IMR-90 (cell line): ENCODE measurements around the gene TMEM248. TPM values are rescaled to one million over a fixed set of nuclear protein-coding genes. Genes with fewer than 3 reads are reported as not detected.

ENCODE experiments used
- ATAC-seq: fragments of 200-7000 bp; cut with Tn5 transposase; 2 replicates; pipeline ENCODE4 v1.9.1; 2020; ENCODE audit warnings: low read depth, mild to moderate bottlenecking, moderate library complexity
- BruUV-seq: library from RNA; stranded (reverse); fragments of 400-500 nt; replicated peaks from 2 replicates; lab custom pipeline; 2021; lab: Mats Ljungman, UMichigan
- CTCF ChIA-PET: fragments of 300-600 bp; formaldehyde crosslinking; extraction: SDS; loops from one replicate; lab custom pipeline; 2021; ENCODE audit warnings: antibody characterized with exemption; lab: Yijun Ruan, JAX
- POLR2A ChIA-PET: fragments of 300-600 bp; sonication (Branson Sonifier 250); formaldehyde crosslinking; loops from one replicate; lab custom pipeline; 2022; ENCODE audit warnings: antibody characterized with exemption; ENCODE audit not compliant: unreplicated experiment; lab: Charles Lee
- DNase-seq: peaks from one replicate; pipeline ENCODE4 v3.0.0; 2013
- H2AFZ ChIP-seq: replicated peaks from 2 replicates; pipeline ENCODE3; 2013; ENCODE audit warnings: low read length, mild to moderate bottlenecking; ENCODE audit not compliant: poor library complexity
- H2AK5ac ChIP-seq: 2 replicates; pipeline ENCODE4 v1.6.1; 2013; ENCODE audit warnings: low read depth, low read length, inconsistent platforms
- H2AK9ac ChIP-seq: replicated peaks from 2 replicates; pipeline ENCODE3; 2013; ENCODE audit warnings: mild to moderate bottlenecking, low read depth, low read length, moderate library complexity; ENCODE audit not compliant: poor library complexity
- H2BK120ac ChIP-seq: 2 replicates; pipeline ENCODE4 v1.6.1; 2013; ENCODE audit warnings: low read depth, low read length, inconsistent platforms
- H2BK15ac ChIP-seq: 3 replicates; pipeline ENCODE4 v1.6.1; 2013; ENCODE audit warnings: low read depth, low read length, inconsistent platforms
- H2BK20ac ChIP-seq: 2 replicates; pipeline ENCODE4 v1.6.1; 2013; ENCODE audit warnings: low read depth, mild to moderate bottlenecking, inconsistent platforms, low read length, moderate library complexity
- H2BK5ac ChIP-seq: 2 replicates; pipeline ENCODE4 v1.6.1; 2013; ENCODE audit warnings: mild to moderate bottlenecking, low read depth, low read length, inconsistent platforms; ENCODE audit not compliant: poor library complexity, severe bottlenecking
- H3K14ac ChIP-seq: replicated peaks from 2 replicates; pipeline ENCODE4 v1.6.1; 2013; ENCODE audit warnings: low read depth, low read length, inconsistent platforms
- H3K18ac ChIP-seq: 2 replicates; pipeline ENCODE4 v1.6.1; 2013; ENCODE audit warnings: low read depth, low read length, control low read depth
- H3K23ac ChIP-seq: 2 replicates; pipeline ENCODE4 v1.6.1; 2013; ENCODE audit warnings: low read depth, low read length, inconsistent platforms
- H3K27ac ChIP-seq: 2 replicates; pipeline ENCODE4 v1.5.1; 2013; ENCODE audit warnings: mild to moderate bottlenecking, control low read depth, low read length; ENCODE audit not compliant: insufficient read depth
- H3K27me3 ChIP-seq: 2 replicates; pipeline ENCODE4 v1.6.1; 2013; ENCODE audit warnings: low read length; ENCODE audit not compliant: control insufficient read depth, insufficient read depth
- H3K36me3 ChIP-seq: 2 replicates; pipeline ENCODE4 v1.6.1; 2013; ENCODE audit warnings: low read length, mixed read lengths; ENCODE audit not compliant: control insufficient read depth, insufficient read depth
- H3K4ac ChIP-seq: 2 replicates; pipeline ENCODE4 v1.6.1; 2013; ENCODE audit warnings: low read depth, low read length, inconsistent platforms
- H3K4me1 ChIP-seq: 2 replicates; pipeline ENCODE4 v1.6.1; 2013; ENCODE audit warnings: low read length, mixed read lengths; ENCODE audit not compliant: control insufficient read depth, insufficient read depth
- H3K4me2 ChIP-seq: 2 replicates; pipeline ENCODE4 v1.6.1; 2013; ENCODE audit warnings: low read depth, mild to moderate bottlenecking, control low read depth, low read length, moderate library complexity
- H3K4me3 ChIP-seq: 2 replicates; pipeline ENCODE4 v1.5.1; 2013; ENCODE audit warnings: low read depth, mild to moderate bottlenecking, control low read depth, low read length, moderate library complexity; ENCODE audit not compliant: insufficient read depth
- H3K56ac ChIP-seq: 2 replicates; pipeline ENCODE4 v1.6.1; 2013; ENCODE audit warnings: low read length, inconsistent platforms; ENCODE audit not compliant: insufficient read depth; ENCODE audit errors: extremely low read depth
- H3K79me1 ChIP-seq, 2 experiments: 2 replicates each; pipeline ENCODE4 v1.6.1; 2013; ENCODE audit warnings: low read length in 2 of 2, inconsistent platforms in 1 of 2, low read depth in 1 of 2
- H3K9ac ChIP-seq: 2 replicates; pipeline ENCODE4 v1.6.1; 2013; ENCODE audit warnings: low read depth, low read length, control low read depth
- H3K9me1 ChIP-seq: 2 replicates; pipeline ENCODE4 v1.6.1; 2013; ENCODE audit warnings: low read length, inconsistent platforms; ENCODE audit not compliant: insufficient read depth
- H3K9me3 ChIP-seq: 2 replicates; pipeline ENCODE4 v1.6.1; 2013; ENCODE audit warnings: low read length; ENCODE audit not compliant: control insufficient read depth, insufficient read depth
- H4K20me1 ChIP-seq: 2 replicates; pipeline ENCODE4 v1.6.1; 2013; ENCODE audit warnings: low read length, inconsistent platforms; ENCODE audit not compliant: insufficient read depth
- H4K5ac ChIP-seq: 2 replicates; pipeline ENCODE4 v1.6.1; 2013; ENCODE audit warnings: mild to moderate bottlenecking, low read depth, low read length, control low read depth
- H4K8ac ChIP-seq, 2 experiments: 2 replicates each; pipeline ENCODE4 v1.6.1; 2013; ENCODE audit warnings: low read depth in 2 of 2, low read length in 2 of 2, control low read depth in 1 of 2, inconsistent platforms in 1 of 2
- H4K91ac ChIP-seq: 2 replicates; pipeline ENCODE4 v1.6.1; 2013; ENCODE audit warnings: low read depth, low read length, inconsistent platforms; ENCODE audit not compliant: insufficient read depth
- BHLHE40 ChIP-seq: fragments of 150-350 bp; IDR thresholded peaks from 2 replicates; pipeline ENCODE4 v1.6.1; 2016; ENCODE audit warnings: mild to moderate bottlenecking, low read depth, low read length
- CEBPB ChIP-seq: IDR thresholded peaks from 2 replicates; pipeline ENCODE4 v1.6.1; 2012; ENCODE audit warnings: low read depth, low read length, improper control_type of control experiment
- CHD1 ChIP-seq: IDR thresholded peaks from 2 replicates; pipeline ENCODE4 v1.6.1; 2012; ENCODE audit warnings: low read depth, low read length, improper control_type of control experiment
- CTCF ChIP-seq: conservative IDR thresholded peaks from 2 replicates; pipeline ENCODE4 v1.5.1; 2012; ENCODE audit warnings: mild to moderate bottlenecking, low read depth, low read length, improper control_type of control experiment
- FOS ChIP-seq: fragments of 150-350 bp; IDR thresholded peaks from 2 replicates; pipeline ENCODE4 v1.6.1; 2016; ENCODE audit warnings: low read depth, low read length
- MAFK ChIP-seq: IDR thresholded peaks from 2 replicates; pipeline ENCODE4 v1.6.1; 2012; ENCODE audit warnings: low read depth, low read length, improper control_type of control experiment
- MAZ ChIP-seq: IDR thresholded peaks from 2 replicates; pipeline ENCODE4 v1.6.1; 2012; ENCODE audit warnings: low read depth, mild to moderate bottlenecking, low read length, improper control_type of control experiment, moderate library complexity, borderline replicate concordance
- MXI1 ChIP-seq: IDR thresholded peaks from 2 replicates; pipeline ENCODE4 v1.6.1; 2012; ENCODE audit warnings: low read depth, mild to moderate bottlenecking, low read length, moderate library complexity, borderline replicate concordance
- NFE2L2 ChIP-seq: fragments of 150-350 bp; IDR thresholded peaks from 2 replicates; pipeline ENCODE4 v1.6.1; 2016; ENCODE audit warnings: low read depth, mild to moderate bottlenecking, low read length
- POLR2A ChIP-seq: IDR thresholded peaks from 2 replicates; pipeline ENCODE4 v1.6.1; 2012; ENCODE audit warnings: mild to moderate bottlenecking, low read depth, low read length
- RAD21 ChIP-seq: IDR thresholded peaks from 2 replicates; pipeline ENCODE4 v1.6.1; 2012; ENCODE audit warnings: low read length, improper control_type of control experiment
- RCOR1 ChIP-seq: IDR thresholded peaks from 2 replicates; pipeline ENCODE4 v1.6.1; 2012; ENCODE audit warnings: mild to moderate bottlenecking, low read length, improper control_type of control experiment; ENCODE audit not compliant: insufficient replicate concordance
- RFX5 ChIP-seq: IDR thresholded peaks from 2 replicates; pipeline ENCODE4 v1.8.0; 2012; ENCODE audit warnings: low read depth, mild to moderate bottlenecking, low read length, moderate library complexity
- SMC3 ChIP-seq: fragments of 150-350 bp; IDR thresholded peaks from 2 replicates; pipeline ENCODE4 v1.6.1; 2016; ENCODE audit warnings: low read depth, mild to moderate bottlenecking, antibody characterized with exemption, low read length, moderate library complexity
- USF2 ChIP-seq: fragments of 150-350 bp; IDR thresholded peaks from 2 replicates; pipeline ENCODE4 v1.6.1; 2017; ENCODE audit warnings: mild to moderate bottlenecking, antibody characterized with exemption, low read length, low read depth
- WGBS, 2 experiments: methylation state at CpG; one replicate each; pipeline versions ENCODE4 v1.1.5 to v1.1.7; 2013; ENCODE audit warnings: missing lambda C conversion rate in 2 of 2; ENCODE audit not compliant: insufficient read length in 1 of 2; ENCODE audit errors: extremely low coverage in 2 of 2; 5-methylcytosine and 5-hydroxymethylcytosine counted together
- dilution Hi-C: fragments of 300-500 bp; cut with HindIII; formaldehyde crosslinking; loops from one replicate; pipeline ENCODE4 v1.14.3; 2018; ENCODE audit warnings: low sequenced_read_pairs; ENCODE audit not compliant: unreplicated experiment
- in situ Hi-C: fragments of 300-500 bp; cut with MboI; formaldehyde crosslinking; loops from 3 replicates; pipeline ENCODE4 v1.14.3; 2019; ENCODE audit warnings: low sequenced_read_pairs, inconsistent platforms, mixed read lengths
- intact Hi-C: fragments of 100-400 bp; cut with micrococcal nuclease; formaldehyde crosslinking; loops from 2 replicates; pipeline ENCODE4 v1.10.0; 2022
- polyA plus RNA-seq, 3 experiments: library from polyadenylated mRNA; depleted of rRNA; stranded (reverse); fragments of >200 nt; gene quantifications; 2 replicates each; pipeline ENCODE4 v1.2.3, GENCODE V29; 2012; ENCODE audit warnings: low replicate concordance in 1 of 3
- total RNA-seq: library from RNA; depleted of rRNA; stranded (reverse); fragments of >200 nt; gene quantifications from 2 replicates; pipeline ENCODE4 v1.2.3, GENCODE V29; 2012

Gene TMEM248
- total and polyA plus RNA-seq, 2 of the 4 experiments (the other 2 are of a cell fraction), result 103 to 175 TPM

- no peak overlapping the region for H2BK20ac ChIP-seq
- H3K4ac ChIP-seq, result no peak overlapping the region
- H3K23ac ChIP-seq, result no peak overlapping the region
- intact Hi-C loops, result no loop called here
- DNase-seq, result no peak
- no TSS peak for BruUV-seq
- no peak overlapping the region for H2BK120ac ChIP-seq
- H3K27ac ChIP-seq, result no peak overlapping the region
- no peaks in the 10 kb centered on the region for H3K4me1 ChIP-seq
- no peak overlapping the region for H3K18ac ChIP-seq
- H3K9ac ChIP-seq, result no peak overlapping the region
- no peak overlapping the region for H4K5ac ChIP-seq
- H3K36me3 ChIP-seq, result no peaks in the 10 kb centered on the region
- CTCF ChIA-PET, result no interaction called here
- no peak overlapping the region for H2AK5ac ChIP-seq
- no peak overlapping the region for H2AK9ac ChIP-seq
- no peak overlapping the region for H2BK15ac ChIP-seq
- H3K4me3 ChIP-seq, result no peak overlapping the region
- H4K20me1 ChIP-seq, result no peaks in the 10 kb centered on the region
- no peak overlapping the region for H4K91ac ChIP-seq
- in situ Hi-C loops, result no loop called here
- 69% methylated on average over 2 of the region's 2 CpGs; no CpG with 5 or more reads in 1 of the 2 experiments for WGBS, 2 experiments
- H3K14ac ChIP-seq, result no peak overlapping the region
- no peaks in the 10 kb centered on the region for H3K27me3 ChIP-seq
- no peak overlapping the region for H3K4me2 ChIP-seq
- POLR2A ChIA-PET, result no interaction called here
- TF ChIP-seq MAZ (no peak), CHD1 (no peak), CTCF (no peak), FOS (no peak), MXI1 (no peak), RFX5 (no peak), POLR2A (no peak), USF2 (no peak), SMC3 (no peak), MAFK (no peak), NFE2L2 (no peak), RAD21 (no peak), CEBPB (no peak), BHLHE40 (no peak), RCOR1 (no peak)
- no peaks in the 10 kb centered on the region for H3K9me3 ChIP-seq
- ATAC-seq, result no peak
- no peak overlapping the region for H4K8ac ChIP-seq
- no peak overlapping the region for H3K56ac ChIP-seq
- no peak overlapping the region for H2AFZ ChIP-seq
- H3K79me1 ChIP-seq, result no peaks in the 10 kb centered on the region
- dilution Hi-C loops, result no loop called here
- no peak overlapping the region for H2BK5ac ChIP-seq
- no peaks in the 10 kb centered on the region for H3K9me1 ChIP-seq
These were observed 8.8 kb upstream of the TMEM248 start for GRCh38 chr7:66912195-66912594.
